Activated gamma-delta T cell (primary cell): ENCODE measurements around the gene ELAVL4.

Experiments used
- DNase-seq: peaks from one replicate; lab custom pipeline; 2025; lab: John Stamatoyannopoulos, UW
- total RNA-seq, 2 donors: gene quantifications; one replicate each; lab custom pipeline; 2026; lab: John Stamatoyannopoulos, UW

ELAVL4 gene
- total RNA-seq, result 0 to 0.04 reads per million in 2 donors

GRCh38 chr1:50108497-50109059 lies at the start of gene ELAVL4:
Gene ELAVL4, plus strand, starts transcription at chr1:50108920. Its CDS starts 270 bp downstream, at chr1:50109190.
- DNase-seq, result no peak

GRCh38 chr1:50060279-50060678 lies 48.4 kb upstream of the ELAVL4 start:
- DNase-seq, result no peak

GRCh38 chr1:50066806-50067205 lies 41.9 kb upstream of the ELAVL4 start:
- DNase-seq, result no peak

GRCh38 chr1:50074931-50075330 lies 33.8 kb upstream of the ELAVL4 start:
- DNase-seq, result no peak

GRCh38 chr1:50077273-50077672 lies 31.4 kb upstream of the ELAVL4 start:
- no peak for DNase-seq

GRCh38 chr1:50080904-50081586 lies 27.7 kb upstream of the ELAVL4 start:
- no peak for DNase-seq

GRCh38 chr1:50084389-50084788 lies 24.3 kb upstream of the ELAVL4 start:
- DNase-seq, result no peak

GRCh38 chr1:50091068-50091467 lies 17.7 kb upstream of the ELAVL4 start:
- DNase-seq, result no peak

GRCh38 chr1:50095716-50096115 lies 13.0 kb upstream of the ELAVL4 start:
- DNase-seq, result no peak

- no peak for DNase-seq
Observed at GRCh38 chr1:50097021-50097679, 11.6 kb upstream of the ELAVL4 start.

GRCh38 chr1:50097791-50098190 lies 10.9 kb upstream of the ELAVL4 start:
- no peak for DNase-seq

GRCh38 chr1:50098591-50099021 lies 10.1 kb upstream of the ELAVL4 start:
- DNase-seq, result no peak

- no peak for DNase-seq
Observed at GRCh38 chr1:50099654-50100053, 9.1 kb upstream of the ELAVL4 start.

GRCh38 chr1:50103615-50104081 lies 5.1 kb upstream of the ELAVL4 start:
- no peak for DNase-seq

- DNase-seq, result no peak
Observed at GRCh38 chr1:50105433-50105832, 3.3 kb upstream of the ELAVL4 start.

- no peak for DNase-seq
Observed at GRCh38 chr1:50106095-50106761, 2.5 kb upstream of the ELAVL4 start.

- DNase-seq, result no peak
Observed at GRCh38 chr1:50109116-50109515, 396 bp downstream of the ELAVL4 start.

GRCh38 chr1:50109647-50110075 lies 941 bp downstream of the ELAVL4 start:
- DNase-seq, result no peak

GRCh38 chr1:50110151-50110550 lies 1.4 kb downstream of the ELAVL4 start:
- DNase-seq, result no peak

- DNase-seq, result no peak
Observed at GRCh38 chr1:50110656-50111055, 1.9 kb downstream of the ELAVL4 start.

- DNase-seq, result no peak
Observed at GRCh38 chr1:50111503-50111902, 2.8 kb downstream of the ELAVL4 start.

- DNase-seq, result no peak
Observed at GRCh38 chr1:50112193-50112592, 3.5 kb downstream of the ELAVL4 start.
